Astrocyte of the spinal cord (primary cell): Measurements from ENCODE around the gene ELMO2.

Source experiments
- DNase-seq: peaks from one replicate; pipeline ENCODE4 v3.0.0; 2011; ENCODE audit warnings: low read depth, low spot score
- H3K4me3 ChIP-seq: 2 replicates; pipeline ENCODE4 v1.5.1; 2011; ENCODE audit warnings: low read depth, mild to moderate bottlenecking, low read length, moderate library complexity
- in situ Hi-C: cut with HindIII; loops from 2 replicates; pipeline ENCODE4 v1.10.0; 2017; ENCODE audit warnings: low sequenced_read_pairs
- TF ChIP-seq, protein P1 (sequence below): IDR thresholded peaks from 2 replicates; pipeline ENCODE4 v1.5.1; 2012; ENCODE audit warnings: low read depth, mild to moderate bottlenecking, low read length, inconsistent platforms

Gene ELMO2

DNA sequence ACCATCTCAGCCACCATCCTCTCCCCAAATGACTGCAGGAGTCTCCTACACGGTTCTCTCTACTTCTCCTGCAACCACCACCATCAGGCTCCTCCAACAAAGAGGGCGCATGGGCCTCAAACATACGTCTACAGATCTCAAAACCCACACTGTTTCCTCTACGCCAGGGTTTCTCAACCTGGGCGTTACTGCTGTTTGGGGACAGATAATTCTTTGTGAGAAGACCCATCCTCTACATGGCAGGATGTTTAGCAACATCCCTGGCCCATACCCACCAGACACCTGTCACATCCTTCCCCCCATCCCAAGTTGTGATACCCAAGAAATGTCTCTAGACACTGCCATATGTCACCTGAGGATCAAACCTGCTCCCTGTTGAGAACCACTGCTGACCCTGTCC lies 45.0 kb downstream of the ELMO2 start:
- in situ Hi-C loops: no loop called here
- H3K4me3 ChIP-seq: no peak overlapping the region
- TF ChIP-seq, protein P1, sequence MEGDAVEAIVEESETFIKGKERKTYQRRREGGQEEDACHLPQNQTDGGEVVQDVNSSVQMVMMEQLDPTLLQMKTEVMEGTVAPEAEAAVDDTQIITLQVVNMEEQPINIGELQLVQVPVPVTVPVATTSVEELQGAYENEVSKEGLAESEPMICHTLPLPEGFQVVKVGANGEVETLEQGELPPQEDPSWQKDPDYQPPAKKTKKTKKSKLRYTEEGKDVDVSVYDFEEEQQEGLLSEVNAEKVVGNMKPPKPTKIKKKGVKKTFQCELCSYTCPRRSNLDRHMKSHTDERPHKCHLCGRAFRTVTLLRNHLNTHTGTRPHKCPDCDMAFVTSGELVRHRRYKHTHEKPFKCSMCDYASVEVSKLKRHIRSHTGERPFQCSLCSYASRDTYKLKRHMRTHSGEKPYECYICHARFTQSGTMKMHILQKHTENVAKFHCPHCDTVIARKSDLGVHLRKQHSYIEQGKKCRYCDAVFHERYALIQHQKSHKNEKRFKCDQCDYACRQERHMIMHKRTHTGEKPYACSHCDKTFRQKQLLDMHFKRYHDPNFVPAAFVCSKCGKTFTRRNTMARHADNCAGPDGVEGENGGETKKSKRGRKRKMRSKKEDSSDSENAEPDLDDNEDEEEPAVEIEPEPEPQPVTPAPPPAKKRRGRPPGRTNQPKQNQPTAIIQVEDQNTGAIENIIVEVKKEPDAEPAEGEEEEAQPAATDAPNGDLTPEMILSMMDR: no peak
- DNase-seq: no peak

DNA sequence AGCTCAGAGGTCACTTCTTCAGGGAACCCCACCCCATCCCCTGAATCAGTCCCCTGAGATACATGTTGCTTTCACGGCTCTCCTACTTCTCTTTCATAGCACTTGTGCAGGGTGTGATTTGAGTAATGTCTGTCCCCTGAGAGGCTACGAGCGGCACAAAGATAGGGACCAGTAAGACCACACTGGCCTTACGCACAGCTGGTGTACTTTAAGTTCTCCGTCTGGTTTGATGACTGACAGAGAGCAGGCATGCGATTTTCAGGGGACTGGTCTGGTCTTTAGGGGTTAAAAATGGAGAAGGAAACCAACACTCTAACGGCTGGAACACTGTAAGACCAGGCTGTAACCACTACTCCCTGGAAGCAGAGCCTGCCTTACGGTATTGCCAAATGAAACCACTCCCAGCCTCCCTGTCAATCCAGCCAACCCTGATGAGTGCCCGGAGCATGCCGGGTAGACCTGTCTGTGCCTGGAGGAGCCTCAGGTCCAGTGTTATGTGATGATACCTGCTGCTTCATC lies 47.1 kb downstream of the ELMO2 start:
- no peak for DNase-seq
- H3K4me3 ChIP-seq: no peak overlapping the region
- TF ChIP-seq, protein P1: no peak
- in situ Hi-C loops: no loop called here

DNA sequence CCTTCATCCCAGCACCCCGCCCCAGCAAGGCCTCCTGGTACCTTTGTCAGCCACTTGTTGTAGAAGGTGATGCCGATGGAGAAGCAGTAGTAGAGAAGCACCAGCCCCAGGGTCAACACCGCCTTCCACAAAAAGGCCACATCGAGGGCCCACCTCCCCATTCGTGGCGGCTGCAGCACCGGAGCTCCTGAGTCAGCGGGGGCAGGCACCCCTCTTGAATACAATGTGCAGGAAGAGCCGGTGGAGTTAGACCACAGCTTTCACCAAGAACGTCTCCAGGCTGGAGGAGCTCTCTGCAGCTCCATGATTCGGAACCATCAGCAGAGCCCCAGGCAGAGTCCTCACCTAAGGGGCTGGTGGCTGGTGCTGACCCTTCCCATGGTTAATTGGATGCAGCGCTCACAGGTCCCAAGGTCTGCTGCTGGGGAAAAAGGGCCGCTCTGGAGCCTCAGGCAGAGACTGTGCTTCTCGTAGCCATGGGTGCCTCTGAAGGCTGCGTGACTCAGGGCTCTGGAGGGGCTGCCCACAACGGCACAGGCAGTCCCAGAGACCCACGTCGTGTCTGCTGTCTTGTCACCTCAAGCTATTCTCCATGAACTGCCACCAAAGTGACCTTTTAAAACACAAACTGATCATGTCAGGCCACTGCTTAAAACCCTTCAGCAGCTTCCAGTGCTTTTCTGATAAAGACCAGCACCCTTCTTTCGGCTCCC lies 47.9 kb downstream of the ELMO2 start:
- DNase-seq: no peak
- TF ChIP-seq, protein P1: no peak
- in situ Hi-C loops: no loop called here
- no peak overlapping the region for H3K4me3 ChIP-seq

DNA sequence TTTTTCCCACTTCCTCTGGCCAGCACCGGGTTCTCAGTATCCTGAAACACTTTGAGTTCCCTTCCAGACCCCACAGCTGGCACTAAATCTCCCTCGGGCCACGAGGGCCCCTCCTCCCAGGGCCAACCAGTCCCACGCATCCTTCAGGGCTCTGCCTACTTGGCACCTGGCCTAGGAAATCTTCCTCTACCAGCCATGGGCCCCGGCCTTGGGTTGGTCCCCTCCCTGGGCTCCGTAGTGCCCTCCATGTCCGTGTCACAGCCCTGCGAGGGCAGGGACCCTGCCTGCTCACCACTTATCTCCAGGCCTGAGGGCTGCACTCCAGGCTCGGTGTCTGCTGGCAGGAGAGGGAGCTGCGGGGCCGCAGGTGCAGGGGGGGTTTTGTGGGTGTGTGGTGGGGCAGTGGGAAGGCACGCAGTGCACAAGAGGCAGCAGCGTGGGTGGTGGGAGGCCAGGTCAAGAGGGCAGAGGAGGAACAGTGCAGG lies 49.3 kb downstream of the ELMO2 start:
- TF ChIP-seq, protein P1: no peak
- no peak overlapping the region for H3K4me3 ChIP-seq
- no peak for DNase-seq
- in situ Hi-C loops: no loop called here

DNA sequence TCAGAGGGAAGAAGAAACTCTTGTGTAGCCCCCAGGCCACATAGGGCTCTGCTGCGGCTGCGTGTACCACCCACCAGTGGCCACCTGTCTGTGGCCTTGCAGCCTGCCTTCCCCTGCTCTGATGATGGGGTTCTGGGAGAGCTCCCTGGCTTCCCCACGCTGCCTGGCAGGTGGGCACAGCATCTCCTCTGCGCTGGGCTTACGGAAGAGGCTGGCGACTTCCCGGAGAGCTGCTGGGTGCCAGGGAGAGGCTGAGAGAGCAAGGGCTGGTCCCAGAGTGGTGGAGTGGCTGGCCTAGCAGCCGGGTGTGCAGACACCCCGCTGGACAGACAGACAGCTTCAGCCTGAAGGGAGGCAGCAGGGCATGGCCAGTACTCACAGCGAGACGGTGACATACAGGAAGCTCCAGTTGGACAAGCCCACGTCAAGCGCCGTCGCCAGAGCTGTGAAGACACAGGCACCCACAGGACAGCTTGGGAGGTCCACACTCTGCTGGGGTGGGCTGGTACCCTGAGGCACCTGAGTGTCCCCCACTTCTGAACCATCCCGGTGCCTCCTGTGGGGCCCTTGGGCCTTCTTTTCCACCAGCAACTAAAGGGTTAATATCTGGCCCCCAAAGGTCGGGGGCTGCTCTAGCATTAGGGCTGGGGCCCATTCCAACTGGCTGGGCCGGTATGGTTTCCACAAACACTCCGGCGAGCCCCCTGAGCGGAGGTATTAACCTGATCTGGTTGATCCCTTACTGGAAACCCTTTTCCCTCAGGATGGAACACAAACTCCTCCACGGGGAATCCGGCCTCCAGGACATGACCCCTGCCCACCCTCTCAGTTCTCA lies 50.0 kb downstream of the ELMO2 start:
- TF ChIP-seq, protein P1: no peak
- no peak for DNase-seq
- no peak overlapping the region for H3K4me3 ChIP-seq
- in situ Hi-C loops: no loop called here

DNA sequence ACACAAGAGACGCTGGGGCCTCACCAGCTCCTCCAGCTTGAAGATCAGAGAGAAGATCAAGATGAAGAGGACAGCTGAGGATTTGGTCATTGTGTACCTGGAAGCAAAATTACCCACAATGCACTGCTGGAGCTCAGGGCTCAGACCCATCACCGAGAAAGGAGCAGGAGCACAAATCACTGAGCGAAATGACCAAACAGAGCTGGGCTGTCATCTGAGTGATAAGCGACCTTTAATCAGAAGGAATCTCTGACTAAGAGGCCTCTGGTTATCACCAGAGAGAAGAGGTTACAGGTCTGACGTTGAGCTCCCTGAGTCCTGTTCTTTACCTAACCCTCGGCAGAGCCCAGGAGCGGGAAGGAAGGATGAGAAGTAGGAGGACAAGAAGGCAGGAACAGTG lies 50.6 kb downstream of the ELMO2 start:
- in situ Hi-C loops: no loop called here
- TF ChIP-seq, protein P1: no peak
- no peak for DNase-seq

More for the DNA sequence above, 50.6 kb downstream of the ELMO2 start:
- H3K4me3 ChIP-seq: no peak overlapping the region
